A549 (cell line): ENCODE measurements around the gene SORCS1. TPM values are rescaled to one million over a fixed set of nuclear protein-coding genes. Genes with fewer than 3 reads are reported as not detected.

Source experiments
- ATAC-seq, 2 experiments: fragments of 200-7000 bp in 1 of 2; fragments of >200 bp in 1 of 2; cut with Nextera tagmentation in 1 of 2; cut with Tn5 transposase in 1 of 2; 3 replicates each; pipeline versions ENCODE4 v1.8.0 to v1.9.1; 2018 to 2020; ENCODE audit warnings: mild to moderate bottlenecking in 1 of 2, moderate library complexity in 1 of 2
- CTCF ChIA-PET: fragments of 300-600 bp; sonication (Branson Sonifier 250); formaldehyde crosslinking; extraction: SDS; loops from one replicate; lab custom pipeline; 2021; ENCODE audit warnings: antibody characterized with exemption, inconsistent platforms; lab: Yijun Ruan, JAX
- POLR2A ChIA-PET: fragments of 350-600 bp; formaldehyde crosslinking; extraction: SDS; loops from one replicate; lab custom pipeline; 2021; ENCODE audit warnings: antibody characterized with exemption, inconsistent platforms; lab: Yijun Ruan, JAX
- DNase-seq, 2 experiments: peaks; one replicate each; pipeline versions ENCODE4 v3.0.0 to v3.0.0-alpha.2; 2011 to 2016; ENCODE audit warnings: low read depth in 1 of 2, low spot score in 1 of 2
- FAIRE-seq: peaks from 2 replicates; lab custom pipeline; 2011; peaks lifted over from hg19 to GRCh38; lab: Jason Lieb, UNC
- H3K27ac ChIP-seq, 2 experiments: fragments of >200 bp; sonication (Bioruptor Twin); formaldehyde crosslinking; 3 replicates each; pipeline ENCODE4 v1.5.1; 2016 to 2017
- H3K4me1 ChIP-seq: fragments of >200 bp; sonication (Bioruptor Twin); formaldehyde crosslinking; 3 replicates; pipeline ENCODE4 v1.6.1; 2016
- H3K4me2 ChIP-seq: fragments of >200 bp; sonication (Bioruptor Twin); formaldehyde crosslinking; 3 replicates; pipeline ENCODE4 v1.6.1; 2016
- H3K4me3 ChIP-seq: fragments of >200 bp; sonication (Bioruptor Twin); formaldehyde crosslinking; 3 replicates; pipeline ENCODE4 v1.5.1; 2016
- H3K9me3 ChIP-seq: fragments of >200 bp; sonication (Bioruptor Twin); formaldehyde crosslinking; 3 replicates; pipeline ENCODE4 v1.6.1; 2016
- CBX2 ChIP-seq: fragments of 200-600 bp; sonication (generic); IDR thresholded peaks from 2 replicates; pipeline ENCODE4 v1.6.1; 2016; ENCODE audit warnings: low read depth, mild to moderate bottlenecking, borderline replicate concordance
- CBX8 ChIP-seq: fragments of 200-600 bp; sonication (generic); IDR thresholded peaks from 2 replicates; pipeline ENCODE4 v1.6.1; 2016
- CEBPB ChIP-seq, 2 experiments: fragments of >200 bp in 1 of 2; sonication (Bioruptor Twin) in 1 of 2; formaldehyde crosslinking in 1 of 2; IDR thresholded peaks; 2 replicates each; pipeline ENCODE4 v1.6.1; 2012 to 2016
- CHD2 ChIP-seq: fragments of 150-350 bp; IDR thresholded peaks from 2 replicates; pipeline ENCODE4 v1.6.1; 2014; ENCODE audit warnings: low read length; ENCODE audit not compliant: partially characterized antibody
- EHF ChIP-seq: fragments of 250-450 bp; sonication (Bioruptor Pico); IDR thresholded peaks from 2 replicates; pipeline ENCODE4 v1.5.0; 2020; ENCODE audit warnings: mild to moderate bottlenecking
- FOSB ChIP-seq: fragments of 250-450 bp; sonication (Bioruptor Pico); IDR thresholded peaks from 2 replicates; pipeline ENCODE4 v1.5.0; 2020; ENCODE audit warnings: mild to moderate bottlenecking, moderate library complexity
- HOXA7 ChIP-seq: fragments of 250-450 bp; sonication (Bioruptor Pico); IDR thresholded peaks from 2 replicates; pipeline ENCODE4 v1.5.0; 2020; ENCODE audit warnings: mild to moderate bottlenecking, moderate library complexity
- HOXB13 ChIP-seq: fragments of 250-450 bp; sonication (Bioruptor Pico); IDR thresholded peaks from 2 replicates; pipeline ENCODE4 v1.5.0; 2020; ENCODE audit warnings: low read depth, mild to moderate bottlenecking, moderate library complexity
- HOXB5 ChIP-seq: fragments of 250-450 bp; sonication (Bioruptor Pico); IDR thresholded peaks from 2 replicates; pipeline ENCODE4 v1.5.0; 2020; ENCODE audit warnings: mild to moderate bottlenecking, moderate library complexity
- MAFK ChIP-seq: fragments of 450-650 bp; IDR thresholded peaks from 2 replicates; pipeline ENCODE4 v1.6.1; 2014; ENCODE audit not compliant: partially characterized antibody
- MAZ ChIP-seq: fragments of 150-350 bp; IDR thresholded peaks from 2 replicates; pipeline ENCODE4 v1.6.1; 2014; ENCODE audit warnings: antibody characterized with exemption, low read depth, low read length, borderline replicate concordance
- NPAS2 ChIP-seq: fragments of 250-450 bp; sonication (Bioruptor Pico); IDR thresholded peaks from 2 replicates; pipeline ENCODE4 v1.8.0; 2022; ENCODE audit warnings: mild to moderate bottlenecking, moderate library complexity, borderline replicate concordance
- NR3C1 ChIP-seq: fragments of >200 bp; sonication (Bioruptor Twin); formaldehyde crosslinking; IDR thresholded peaks from 3 replicates; pipeline ENCODE4 v1.6.1; 2017
- PBX3 ChIP-seq: IDR thresholded peaks from 2 replicates; pipeline ENCODE4 v1.6.1; 2012
- PHF8 ChIP-seq: fragments of 200-600 bp; sonication (generic); IDR thresholded peaks from 2 replicates; pipeline ENCODE4 v1.6.1; 2016; ENCODE audit warnings: low read depth, mild to moderate bottlenecking, antibody characterized with exemption, moderate library complexity, borderline replicate concordance
- POLR2AphosphoS2 ChIP-seq: conservative IDR thresholded peaks from 2 replicates; pipeline ENCODE4 v1.6.1; 2012; ENCODE audit warnings: low read length, improper control_type of control experiment, inconsistent platforms
- RFX5 ChIP-seq: fragments of 450-650 bp; IDR thresholded peaks from 2 replicates; pipeline ENCODE4 v1.7.1; 2014; ENCODE audit warnings: antibody characterized with exemption, mild to moderate bottlenecking, moderate library complexity
- SMC3 ChIP-seq: fragments of >200 bp; sonication (Bioruptor Twin); formaldehyde crosslinking; IDR thresholded peaks from 3 replicates; pipeline ENCODE4 v1.6.1; 2018; ENCODE audit warnings: inconsistent platforms
- TFCP2L1 ChIP-seq: fragments of 250-450 bp; sonication (Bioruptor Pico); IDR thresholded peaks from 2 replicates; pipeline ENCODE4 v1.5.0; 2021; ENCODE audit warnings: mild to moderate bottlenecking
- ZFP36 ChIP-seq: fragments of 450-650 bp; IDR thresholded peaks from 2 replicates; pipeline ENCODE4 v1.6.1; 2014; ENCODE audit warnings: borderline replicate concordance; ENCODE audit not compliant: partially characterized antibody
- ZNF302 ChIP-seq: fragments of 250-450 bp; sonication (Bioruptor Pico); IDR thresholded peaks from 2 replicates; pipeline ENCODE4 v1.9.0; 2021; ENCODE audit warnings: inconsistent platforms, mild to moderate bottlenecking, moderate library complexity
- WGBS: methylation state at CpG from one replicate; pipeline ENCODE4 v1.1.6; 2017; ENCODE audit errors: missing lambda C conversion rate; 5-methylcytosine and 5-hydroxymethylcytosine counted together
- polyA plus RNA-seq, 4 experiments: library from polyadenylated mRNA; depleted of rRNA in 3 of 4; stranded (reverse); fragments of >200 nt; fragmentation: RNase III in 1 of 4; extraction: RNeasy Plus Mini Kit Qiagen cat#74134 plus additional on column Dnase treatment in 1 of 4; gene quantifications; 2 replicates in 3 of 4; 3 replicates in 1 of 4; pipeline ENCODE4 v1.2.3, GENCODE V29; 2011 to 2017
- TF ChIP-seq, protein P1 (sequence below): fragments of >200 bp; sonication (Bioruptor Twin); formaldehyde crosslinking; IDR thresholded peaks from 2 replicates; pipeline ENCODE4 v1.6.1; 2016
- TF ChIP-seq, protein P2 (sequence below): fragments of 450-650 bp; IDR thresholded peaks from 2 replicates; pipeline ENCODE4 v1.6.1; 2014; ENCODE audit warnings: antibody characterized with exemption

The SORCS1 gene
- polyA plus RNA-seq, 2 of the 4 experiments (the other 2 are of a cell fraction): not detected

DNA sequence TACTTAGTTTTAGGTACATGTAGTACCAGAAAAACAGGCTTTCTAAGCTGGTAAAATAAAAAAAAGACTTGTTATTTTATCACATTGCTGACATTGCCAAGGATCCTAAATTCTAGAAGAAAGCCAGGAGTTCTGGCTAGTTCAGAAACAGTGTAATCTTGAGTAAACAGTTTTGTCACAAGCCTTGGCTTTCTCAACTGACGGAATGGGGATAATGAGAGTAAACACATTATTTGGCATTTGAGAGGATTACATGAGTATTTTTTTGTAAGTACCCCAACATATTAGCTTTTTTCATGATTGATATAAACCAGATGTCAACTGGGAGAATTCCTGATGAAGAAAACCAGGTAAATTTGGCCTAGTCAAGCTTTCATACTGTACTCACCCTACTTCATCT is 269.8 kb downstream of the SORCS1 start:
- DNase-seq (no peak), FAIRE-seq (no peak), ATAC-seq (no peak)
- Histone ChIP-seq H3K4me1 (no peaks in the 10 kb centered on the region), H3K4me3 (no peak overlapping the region), H3K4me2 (no peak overlapping the region), H3K9me3 (no peaks in the 10 kb centered on the region), H3K27ac (no peak overlapping the region)
- no peak for TF ChIP-seq ZNF302 (CRISPR knock-in tag)
- no peak for TF ChIP-seq MAZ
- no peak for TF ChIP-seq MAFK
- TF ChIP-seq EHF (CRISPR knock-in tag): no peak
- no peak for TF ChIP-seq CBX8
- TF ChIP-seq PBX3: no peak
- TF ChIP-seq CHD2: no peak
- TF ChIP-seq NPAS2 (CRISPR knock-in tag): no peak
- TF ChIP-seq NR3C1: no peak
- TF ChIP-seq ZFP36: no peak
- POLR2A ChIA-PET: no interaction called here
- WGBS: 9% methylated on average over 1 of the region's 1 CpG
- CTCF ChIA-PET: no interaction called here

GRCh38 chr10:106877574-106877973 is 286.9 kb downstream of the SORCS1 start:
- no peak overlapping the region for H3K4me3 ChIP-seq
- FAIRE-seq (no peak), ATAC-seq (no peak), DNase-seq (no peak)
- TF ChIP-seq CEBPB (IDR thresholded peaks at IDR 0.05): no peak
- no peak for TF ChIP-seq ZNF302 (CRISPR knock-in tag)
- TF ChIP-seq MAZ: no peak
- 2% methylated on average over 5 of the region's 5 CpGs for WGBS
- ChIA-PET POLR2A (no interaction called here), CTCF (no interaction called here)
- H3K4me1 ChIP-seq: no peaks in the 10 kb centered on the region
- H3K27ac ChIP-seq: no peak overlapping the region
- no peaks in the 10 kb centered on the region for H3K9me3 ChIP-seq
- H3K4me2 ChIP-seq: no peak overlapping the region

GRCh38 chr10:106874604-106874889 is 290.0 kb downstream of the SORCS1 start:
- CTCF ChIA-PET: no interaction called here
- TF ChIP-seq RFX5: no peak
- TF ChIP-seq ZFP36: no peak
- TF ChIP-seq TFCP2L1: no peak
- TF ChIP-seq HOXB13 (CRISPR knock-in tag): no peak
- no peak for TF ChIP-seq SMC3
- TF ChIP-seq FOSB (CRISPR knock-in tag): no peak
- no peak for TF ChIP-seq EHF (CRISPR knock-in tag)
- TF ChIP-seq CBX2: no peak
- TF ChIP-seq, protein P1, sequence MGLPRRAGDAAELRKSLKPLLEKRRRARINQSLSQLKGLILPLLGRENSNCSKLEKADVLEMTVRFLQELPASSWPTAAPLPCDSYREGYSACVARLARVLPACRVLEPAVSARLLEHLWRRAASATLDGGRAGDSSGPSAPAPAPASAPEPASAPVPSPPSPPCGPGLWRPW: no peak
- no peak for TF ChIP-seq PHF8
- TF ChIP-seq HOXA7 (CRISPR knock-in tag): no peak
- no peak for TF ChIP-seq HOXB5 (CRISPR knock-in tag)
- no peak for TF ChIP-seq POLR2AphosphoS2
- TF ChIP-seq, protein P2, sequence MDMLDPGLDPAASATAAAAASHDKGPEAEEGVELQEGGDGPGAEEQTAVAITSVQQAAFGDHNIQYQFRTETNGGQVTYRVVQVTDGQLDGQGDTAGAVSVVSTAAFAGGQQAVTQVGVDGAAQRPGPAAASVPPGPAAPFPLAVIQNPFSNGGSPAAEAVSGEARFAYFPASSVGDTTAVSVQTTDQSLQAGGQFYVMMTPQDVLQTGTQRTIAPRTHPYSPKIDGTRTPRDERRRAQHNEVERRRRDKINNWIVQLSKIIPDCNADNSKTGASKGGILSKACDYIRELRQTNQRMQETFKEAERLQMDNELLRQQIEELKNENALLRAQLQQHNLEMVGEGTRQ: no peak
- TF ChIP-seq, all 56 proteins: peak for 0
- no peak overlapping the region for H3K4me3 ChIP-seq
- ATAC-seq: no peak
- DNase-seq: no peak
- no peaks in the 10 kb centered on the region for H3K9me3 ChIP-seq
- H3K27ac ChIP-seq: no peak overlapping the region
- H3K4me1 ChIP-seq: no peaks in the 10 kb centered on the region
- no peak for FAIRE-seq
- POLR2A ChIA-PET: no interaction called here
- WGBS: 6% methylated on average over 2 of the region's 2 CpGs
- H3K4me2 ChIP-seq: no peak overlapping the region
